ENCODE results near the gene BRD4.

BRD4 gene

GRCh38 chr19:15264061-15264932, 68.0 kb downstream of the BRD4 start:
- DNase-seq = peak; percentile 85

GRCh38 chr19:15263361-15263985, 68.9 kb downstream of the BRD4 start:
- DNase-seq = no peak

GRCh38 chr19:15262011-15262410, 70.3 kb downstream of the BRD4 start:
- DNase-seq = no peak

- peak; percentile 60 for DNase-seq
These were observed 71.4 kb downstream of the BRD4 start for GRCh38 chr19:15260939-15261338.

- no peak for DNase-seq
These were observed 72.4 kb downstream of the BRD4 start for GRCh38 chr19:15259907-15260306.

GRCh38 chr19:15257782-15258181, 74.6 kb downstream of the BRD4 start:
- no peak for DNase-seq

GRCh38 chr19:15256708-15257331, 75.5 kb downstream of the BRD4 start:
- no peak for DNase-seq

- no peak for DNase-seq
These were observed 76.9 kb downstream of the BRD4 start for GRCh38 chr19:15255359-15255990.

GRCh38 chr19:15254547-15254946, 77.8 kb downstream of the BRD4 start:
- no peak for DNase-seq

- DNase-seq = no peak
These were observed 78.8 kb downstream of the BRD4 start for GRCh38 chr19:15253513-15253912.

GRCh38 chr19:15253061-15253460, 79.3 kb downstream of the BRD4 start:
- DNase-seq = no peak

GRCh38 chr19:15252398-15253018, 79.8 kb downstream of the BRD4 start:
- DNase-seq = peak; percentile 37

- peak; percentile 38 for DNase-seq
These were observed 80.5 kb downstream of the BRD4 start for GRCh38 chr19:15251749-15252397.

- DNase-seq = no peak
These were observed 81.2 kb downstream of the BRD4 start for GRCh38 chr19:15251010-15251748.

- DNase-seq = no peak
These were observed 81.7 kb downstream of the BRD4 start for GRCh38 chr19:15250640-15250993.

- no peak for DNase-seq
These were observed 82.2 kb downstream of the BRD4 start for GRCh38 chr19:15249972-15250639.

GRCh38 chr19:15249528-15249874, 82.8 kb downstream of the BRD4 start:
- DNase-seq = no peak

GRCh38 chr19:15248648-15249527, 83.5 kb downstream of the BRD4 start:
- no peak for DNase-seq

- DNase-seq = no peak
These were observed 84.2 kb downstream of the BRD4 start for GRCh38 chr19:15248106-15248505.

Data from hematopoietic multipotent progenitor cell treated with erythropoietin and hydrocortisone succinate and interleukin-3 and kit ligand, for 4 days (in vitro differentiated cells).